Calu3 (cell line): Measurements from ENCODE around the gene TNFRSF8. TPM values are rescaled to one million over a fixed set of nuclear protein-coding genes. Genes with fewer than 3 reads are reported as not detected.

Source experiments
- BruUV-seq: library from RNA; stranded (reverse); fragments of 400-500 nt; replicated peaks from 2 replicates; lab custom pipeline; 2021; lab: Mats Ljungman, UMichigan
- CTCF ChIA-PET: fragments of 300-600 bp; sonication (Branson Sonifier 250); formaldehyde crosslinking; loops from one replicate; lab custom pipeline; 2022; ENCODE audit warnings: antibody characterized with exemption; lab: Charles Lee
- DNase-seq: peaks from one replicate; pipeline ENCODE4 v3.0.0; 2022
- H3K27ac Mint-ChIP-seq: one replicate; pipeline ENCODE4 v1.8.0; 2022; ENCODE audit warnings: mixed read lengths; ENCODE audit not compliant: unreplicated experiment
- H3K27me3 Mint-ChIP-seq: one replicate; pipeline ENCODE4 v1.8.0; 2022; ENCODE audit warnings: mixed read lengths; ENCODE audit not compliant: unreplicated experiment
- H3K36me3 Mint-ChIP-seq: one replicate; pipeline ENCODE4 v1.8.0; 2022; ENCODE audit warnings: mild to moderate bottlenecking, moderate library complexity, mixed read lengths; ENCODE audit not compliant: insufficient read depth, unreplicated experiment
- H3K4me1 Mint-ChIP-seq: one replicate; pipeline ENCODE4 v1.8.0; 2022; ENCODE audit warnings: mild to moderate bottlenecking, low read depth, mixed read lengths; ENCODE audit not compliant: unreplicated experiment
- H3K4me3 Mint-ChIP-seq: one replicate; pipeline ENCODE4 v1.8.0; 2022; ENCODE audit warnings: mild to moderate bottlenecking, low read depth, moderate library complexity, mixed read lengths; ENCODE audit not compliant: unreplicated experiment
- H3K9me3 Mint-ChIP-seq: one replicate; pipeline ENCODE4 v1.8.0; 2022; ENCODE audit warnings: low read depth, mixed read lengths; ENCODE audit not compliant: unreplicated experiment
- intact Hi-C: fragments of 100-400 bp; cut with micrococcal nuclease; formaldehyde crosslinking; loops from one replicate; pipeline ENCODE4 v1.10.0; 2022; ENCODE audit not compliant: unreplicated experiment
- total RNA-seq: library from RNA; stranded (reverse); gene quantifications from 2 replicates; pipeline ENCODE4 v1.2.3, GENCODE V29; 2022
- TF ChIP-seq, protein P1 (sequence below): fragments of 200-600 bp; IDR thresholded peaks from one replicate; pipeline ENCODE4 v1.8.0; 2022; ENCODE audit warnings: antibody characterized with exemption; ENCODE audit not compliant: unreplicated experiment

Gene TNFRSF8
- total RNA-seq, 1 experiment from 2014 or later = not detected

DNA sequence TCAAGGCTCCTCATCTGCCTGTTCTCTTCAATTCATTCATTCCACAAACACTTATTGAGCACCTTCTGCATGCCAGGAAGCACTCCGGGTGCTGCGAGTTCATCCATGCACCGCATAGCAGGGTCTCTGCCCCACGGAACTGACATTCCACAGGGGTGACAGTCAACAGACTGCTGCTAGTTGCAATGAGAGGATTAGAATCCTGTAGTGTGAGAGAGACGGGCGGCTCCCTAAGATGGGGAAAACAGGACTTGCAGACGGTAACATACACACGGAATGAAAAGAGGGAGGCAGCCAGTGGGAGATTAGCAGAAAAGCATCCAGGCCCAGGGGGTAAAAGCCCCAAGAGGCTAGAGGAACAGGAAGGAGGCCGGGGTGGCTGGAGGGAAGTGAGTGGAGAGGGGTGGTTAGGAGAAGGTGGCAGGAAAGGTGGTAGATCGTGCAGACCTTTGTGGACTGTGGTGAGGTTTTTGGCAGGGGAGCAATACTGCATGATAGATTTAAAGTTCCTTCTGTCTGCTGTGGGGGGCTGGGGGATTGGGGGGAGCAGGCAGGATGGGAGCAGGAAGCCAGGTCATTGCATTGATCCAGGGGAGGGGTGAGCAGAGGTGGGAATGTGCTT lies 6.6 kb downstream of the TNFRSF8 start:
- Mint-ChIP-seq H3K4me1 (no peaks in the 10 kb centered on the region), H3K36me3 (no peaks in the 10 kb centered on the region), H3K4me3 (no peak overlapping the region), H3K27me3 (peaks cover 82% of the 10 kb centered on the region), H3K9me3 (no peaks in the 10 kb centered on the region), H3K27ac (no peak overlapping the region)
- no TSS peak for BruUV-seq
- DNase-seq = no peak
- TF ChIP-seq, protein P1, sequence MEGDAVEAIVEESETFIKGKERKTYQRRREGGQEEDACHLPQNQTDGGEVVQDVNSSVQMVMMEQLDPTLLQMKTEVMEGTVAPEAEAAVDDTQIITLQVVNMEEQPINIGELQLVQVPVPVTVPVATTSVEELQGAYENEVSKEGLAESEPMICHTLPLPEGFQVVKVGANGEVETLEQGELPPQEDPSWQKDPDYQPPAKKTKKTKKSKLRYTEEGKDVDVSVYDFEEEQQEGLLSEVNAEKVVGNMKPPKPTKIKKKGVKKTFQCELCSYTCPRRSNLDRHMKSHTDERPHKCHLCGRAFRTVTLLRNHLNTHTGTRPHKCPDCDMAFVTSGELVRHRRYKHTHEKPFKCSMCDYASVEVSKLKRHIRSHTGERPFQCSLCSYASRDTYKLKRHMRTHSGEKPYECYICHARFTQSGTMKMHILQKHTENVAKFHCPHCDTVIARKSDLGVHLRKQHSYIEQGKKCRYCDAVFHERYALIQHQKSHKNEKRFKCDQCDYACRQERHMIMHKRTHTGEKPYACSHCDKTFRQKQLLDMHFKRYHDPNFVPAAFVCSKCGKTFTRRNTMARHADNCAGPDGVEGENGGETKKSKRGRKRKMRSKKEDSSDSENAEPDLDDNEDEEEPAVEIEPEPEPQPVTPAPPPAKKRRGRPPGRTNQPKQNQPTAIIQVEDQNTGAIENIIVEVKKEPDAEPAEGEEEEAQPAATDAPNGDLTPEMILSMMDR = no peak
- CTCF ChIA-PET = no interaction called here
- intact Hi-C loops = no loop called here

GRCh38 chr1:12071892-12072291 lies 8.8 kb downstream of the TNFRSF8 start:
- Mint-ChIP-seq H3K27ac (no peak overlapping the region), H3K4me1 (no peaks in the 10 kb centered on the region), H3K36me3 (no peaks in the 10 kb centered on the region), H3K4me3 (no peak overlapping the region), H3K9me3 (no peaks in the 10 kb centered on the region), H3K27me3 (peaks cover 82% of the 10 kb centered on the region)
- CTCF ChIA-PET = interaction anchor here (0.6 kb wide), 1 partner anchor 188 kb away, joined by 5 read pairs; no protein-coding TSS in a partner anchor
- TF ChIP-seq, protein P1 = no peak
- DNase-seq = no peak
- no TSS peak for BruUV-seq
- intact Hi-C loops = no loop called here

GRCh38 chr1:12072741-12073140 lies 9.6 kb downstream of the TNFRSF8 start:
- no peak for DNase-seq
- no peaks in the 10 kb centered on the region for H3K36me3 Mint-ChIP-seq
- no peaks in the 10 kb centered on the region for H3K9me3 Mint-ChIP-seq
- peaks cover 83% of the 10 kb centered on the region for H3K27me3 Mint-ChIP-seq
- CTCF ChIA-PET = no interaction called here
- H3K27ac Mint-ChIP-seq = no peak overlapping the region
- TF ChIP-seq, protein P1 = no peak
- no TSS peak for BruUV-seq
- intact Hi-C loops = no loop called here
- H3K4me3 Mint-ChIP-seq = no peak overlapping the region
- H3K4me1 Mint-ChIP-seq = no peaks in the 10 kb centered on the region

DNA sequence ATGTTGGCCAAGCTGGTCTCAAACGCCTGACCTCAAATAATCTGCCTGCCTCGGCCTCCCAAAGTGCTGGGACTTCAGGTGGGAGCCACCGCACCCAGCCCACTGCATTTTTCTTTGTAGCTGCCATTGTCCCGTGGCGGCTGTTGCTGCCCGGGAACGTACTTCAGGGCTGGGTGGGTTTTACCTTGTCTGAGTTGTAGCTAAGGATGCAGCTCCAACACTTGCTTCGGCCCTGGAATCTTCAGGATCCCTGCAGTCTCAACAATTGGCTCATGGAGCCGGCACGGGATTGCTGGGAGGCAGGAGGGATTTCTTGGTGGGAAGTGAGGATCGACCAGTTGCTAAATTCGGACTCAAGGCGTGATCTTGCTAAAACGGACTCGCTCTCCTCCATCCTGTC lies 10.7 kb downstream of the TNFRSF8 start:
- Mint-ChIP-seq H3K36me3 (no peaks in the 10 kb centered on the region), H3K27me3 (peaks cover 93% of the 10 kb centered on the region), H3K4me1 (no peaks in the 10 kb centered on the region), H3K9me3 (no peaks in the 10 kb centered on the region), H3K27ac (no peak overlapping the region), H3K4me3 (no peak overlapping the region)
- CTCF ChIA-PET = no interaction called here
- BruUV-seq = no TSS peak
- intact Hi-C loops = no loop called here
- DNase-seq = no peak
- TF ChIP-seq, protein P1 = no peak
